Measurements from ENCODE around the gene ATP9A.

DNA sequence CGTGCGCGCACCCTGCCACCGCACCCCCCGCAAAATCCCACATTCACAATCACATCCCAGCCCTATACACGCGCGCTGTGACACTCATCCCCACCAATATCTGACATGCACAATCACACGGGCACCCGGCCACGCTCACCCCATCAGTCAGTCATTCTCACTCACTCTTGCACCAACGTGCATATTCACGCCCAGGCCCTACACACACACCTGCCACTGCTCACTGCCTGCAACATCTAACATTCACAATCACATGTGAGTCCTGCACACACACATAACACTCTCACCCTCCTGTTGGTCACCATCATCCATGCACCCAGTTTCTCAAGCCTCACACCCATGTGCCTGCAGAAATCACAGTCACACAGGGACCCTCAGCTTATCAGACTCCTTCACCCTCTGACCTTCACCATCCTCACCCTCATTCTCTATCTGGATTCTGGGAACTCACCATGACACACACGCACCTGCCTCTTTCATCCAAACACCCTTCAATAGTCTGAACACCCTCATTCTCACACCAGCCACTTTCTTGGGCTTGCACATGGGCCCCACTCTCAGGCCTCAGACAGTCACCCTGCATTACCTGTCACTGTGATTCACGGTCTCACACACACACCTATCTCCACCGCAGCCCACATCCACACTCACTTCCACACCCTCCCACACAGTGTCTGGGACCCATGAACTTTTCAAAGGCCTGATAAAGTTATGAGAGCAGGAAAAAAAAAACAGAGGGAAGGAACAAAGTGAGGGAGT is 748 bp upstream of the ATP9A start:
- TF ChIP-seq POLR2AphosphoS5 (IDR thresholded peaks at IDR 0.05; ENCODE audit: borderline replicate concordance, low read depth, low read length) (no peak), EZH2 (IDR thresholded peaks at IDR 0.05) (no peak)

Data from SK-N-MC (cell line).